Jurkat, Clone E6-1 (cell line): Measurements from ENCODE around the gene ANGPTL8.
A peak's percentile ranks its signal among the peaks of the same experiment; 100 is the strongest.

Experiments
- DNase-seq: peaks from one replicate; pipeline ENCODE4 v3.0.0-alpha.2; 2011; ENCODE audit warnings: low read depth, low spot score
- H3K4me3 ChIP-seq: 2 replicates; pipeline ENCODE4 v1.5.1; 2011; ENCODE audit warnings: mild to moderate bottlenecking, low read length, control low read depth, moderate library complexity

The ANGPTL8 gene

GRCh38 chr19:11232555-11232954 lies 6.9 kb upstream of the ANGPTL8 start:
- DNase-seq, result no peak
- H3K4me3 ChIP-seq, result no peak overlapping the region

- H3K4me3 ChIP-seq, result no peak overlapping the region
- DNase-seq, result no peak
Measured at GRCh38 chr19:11233073-11233472, 6.3 kb upstream of the ANGPTL8 start.

- peak; percentile 36 for DNase-seq
- no peak overlapping the region for H3K4me3 ChIP-seq
Measured at GRCh38 chr19:11234486-11235075, 4.8 kb upstream of the ANGPTL8 start.

GRCh38 chr19:11236324-11237301 lies 2.8 kb upstream of the ANGPTL8 start:
- no peak overlapping the region for H3K4me3 ChIP-seq
- no peak for DNase-seq

- no peak overlapping the region for H3K4me3 ChIP-seq
- DNase-seq, result no peak
Measured at GRCh38 chr19:11237321-11237720, 2.1 kb upstream of the ANGPTL8 start.

GRCh38 chr19:11238041-11238440 lies 1.4 kb upstream of the ANGPTL8 start:
- H3K4me3 ChIP-seq, result no peak overlapping the region
- no peak for DNase-seq

- DNase-seq, result no peak
- no peak overlapping the region for H3K4me3 ChIP-seq
Measured at GRCh38 chr19:11238781-11239376, 540 bp upstream of the ANGPTL8 start.

GRCh38 chr19:11240008-11240444 lies 607 bp downstream of the ANGPTL8 start:
- no peak for DNase-seq
- no peak overlapping the region for H3K4me3 ChIP-seq

- no peak overlapping the region for H3K4me3 ChIP-seq
- DNase-seq, result no peak
Measured at GRCh38 chr19:11242025-11242424, 2.6 kb downstream of the ANGPTL8 start.

GRCh38 chr19:11242864-11243797 lies 3.7 kb downstream of the ANGPTL8 start:
- H3K4me3 ChIP-seq, result no peak overlapping the region
- peak; percentile 36 for DNase-seq

- DNase-seq, result no peak
- no peak overlapping the region for H3K4me3 ChIP-seq
Measured at GRCh38 chr19:11243798-11244169, 4.4 kb downstream of the ANGPTL8 start.

GRCh38 chr19:11244846-11245589 lies 5.6 kb downstream of the ANGPTL8 start:
- no peak overlapping the region for H3K4me3 ChIP-seq
- DNase-seq, result no peak

- H3K4me3 ChIP-seq, result no peak overlapping the region
- DNase-seq, result no peak
Measured at GRCh38 chr19:11246941-11247340, 7.5 kb downstream of the ANGPTL8 start.

GRCh38 chr19:11247391-11247790 lies 8.0 kb downstream of the ANGPTL8 start:
- no peak for DNase-seq
- no peak overlapping the region for H3K4me3 ChIP-seq

- no peak overlapping the region for H3K4me3 ChIP-seq
- no peak for DNase-seq
Measured at GRCh38 chr19:11247934-11248333, 8.5 kb downstream of the ANGPTL8 start.

GRCh38 chr19:11248852-11249251 lies 9.4 kb downstream of the ANGPTL8 start:
- no peak overlapping the region for H3K4me3 ChIP-seq
- no peak for DNase-seq

GRCh38 chr19:11251217-11251616 lies 11.8 kb downstream of the ANGPTL8 start:
- no peak for DNase-seq
- no peak overlapping the region for H3K4me3 ChIP-seq

- H3K4me3 ChIP-seq, result no peak overlapping the region
- no peak for DNase-seq
Measured at GRCh38 chr19:11251650-11252314, 12.4 kb downstream of the ANGPTL8 start.
